Endothelial cell of hepatic sinusoid (primary cell): Measurements from ENCODE around the gene ARHGAP24.

Experiments used
- in situ Hi-C: cut with HindIII; loops from 2 replicates; pipeline ENCODE4 v1.10.0; 2017; ENCODE audit warnings: low sequenced_read_pairs

ARHGAP24 gene

DNA sequence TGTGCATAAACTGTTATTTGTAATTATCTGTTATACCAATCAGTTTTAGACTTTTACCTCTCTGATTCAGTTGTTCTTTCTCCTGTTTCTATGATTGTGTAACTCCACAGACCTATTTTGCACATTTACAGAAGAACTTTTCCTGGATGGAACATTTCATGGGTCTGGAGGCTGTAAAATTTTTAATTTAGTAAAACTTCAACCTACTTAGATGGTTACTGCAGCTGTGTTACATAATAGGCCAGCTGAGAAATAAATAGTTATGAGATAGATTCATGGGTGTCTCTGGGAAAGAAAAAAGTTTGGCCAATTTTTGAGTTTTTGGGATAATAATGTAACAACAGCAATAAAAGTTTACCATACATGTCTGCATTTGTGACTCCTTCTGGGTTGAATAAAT is 253.5 kb downstream of the ARHGAP24 start:
- in situ Hi-C loops = no loop called here

DNA sequence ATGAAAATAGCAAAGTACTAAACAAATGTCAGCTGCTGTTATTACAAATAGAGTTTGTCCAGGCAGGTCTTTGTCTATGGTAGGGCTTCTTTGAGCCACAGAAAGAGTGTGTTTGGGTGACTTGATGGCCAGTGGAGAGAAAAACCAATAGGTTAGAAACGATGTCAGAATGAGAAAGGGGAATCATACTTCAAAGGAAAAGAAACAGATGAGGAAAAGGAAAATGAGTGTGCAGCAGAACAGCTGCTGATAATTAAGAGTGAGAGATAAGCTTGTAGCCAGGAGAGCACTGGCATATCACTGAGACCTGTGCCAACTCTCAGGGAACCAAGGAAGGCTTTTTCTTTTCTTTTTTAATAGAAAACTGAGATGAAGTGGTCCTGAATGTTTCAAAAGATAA is 257.2 kb downstream of the ARHGAP24 start:
- in situ Hi-C loops = no loop called here

DNA sequence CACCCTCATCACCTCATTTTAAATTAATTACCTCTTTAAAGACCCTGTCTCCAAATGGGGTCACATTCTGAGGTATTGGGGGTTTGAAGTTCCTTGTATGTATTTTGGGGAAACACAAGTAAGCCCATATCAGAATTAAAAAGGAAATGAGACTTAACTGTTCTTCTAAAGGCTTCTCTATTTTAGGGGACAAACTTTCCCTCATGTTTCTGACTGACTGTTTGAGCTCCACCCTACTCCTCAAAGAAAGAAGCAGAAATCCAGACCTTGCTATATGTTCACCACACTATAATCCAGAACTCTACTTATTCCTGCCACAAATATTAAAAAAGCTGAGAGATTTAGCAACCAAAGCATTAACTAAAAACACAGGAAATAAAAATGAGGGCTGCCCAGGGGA is 258.8 kb downstream of the ARHGAP24 start:
- in situ Hi-C loops = no loop called here

DNA sequence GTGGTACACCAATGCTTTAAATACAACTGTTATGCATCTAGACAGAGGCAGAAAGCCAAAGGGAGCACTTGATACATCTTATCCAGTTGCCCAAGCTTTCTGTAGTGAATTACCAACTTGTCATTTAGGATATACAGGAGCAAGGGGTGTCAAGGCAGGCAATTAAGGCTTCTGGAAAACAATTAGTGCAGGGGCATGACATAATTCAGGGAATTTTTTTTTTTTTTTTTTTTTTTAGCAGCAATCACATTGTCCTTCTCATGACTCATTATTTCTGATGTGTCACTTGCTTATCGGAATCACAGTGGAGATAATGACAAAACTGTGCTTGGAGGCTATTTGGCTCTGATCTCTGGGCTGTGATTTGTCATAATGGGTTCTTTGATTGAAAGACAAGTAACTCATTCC is 259.5 kb downstream of the ARHGAP24 start:
- in situ Hi-C loops = no loop called here

DNA sequence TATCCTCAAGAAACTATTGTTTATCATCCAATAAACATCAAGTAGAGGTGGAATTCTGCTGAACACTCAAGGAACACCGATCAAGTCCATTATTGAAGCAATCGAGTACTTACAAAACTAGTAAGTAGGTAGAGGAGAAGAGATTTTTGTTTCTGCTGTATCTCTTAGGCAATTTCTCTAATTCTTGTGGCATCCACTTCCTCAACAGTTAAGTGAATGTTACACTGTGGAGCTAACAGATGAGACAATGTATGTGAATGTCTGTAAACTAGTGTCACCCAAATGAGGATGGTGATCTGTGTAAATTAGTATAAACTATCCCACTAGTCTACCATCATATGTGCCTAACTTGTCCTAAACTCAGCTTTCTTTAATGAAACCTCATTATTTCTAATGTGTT is 261.6 kb downstream of the ARHGAP24 start:
- in situ Hi-C loops = no loop called here

DNA sequence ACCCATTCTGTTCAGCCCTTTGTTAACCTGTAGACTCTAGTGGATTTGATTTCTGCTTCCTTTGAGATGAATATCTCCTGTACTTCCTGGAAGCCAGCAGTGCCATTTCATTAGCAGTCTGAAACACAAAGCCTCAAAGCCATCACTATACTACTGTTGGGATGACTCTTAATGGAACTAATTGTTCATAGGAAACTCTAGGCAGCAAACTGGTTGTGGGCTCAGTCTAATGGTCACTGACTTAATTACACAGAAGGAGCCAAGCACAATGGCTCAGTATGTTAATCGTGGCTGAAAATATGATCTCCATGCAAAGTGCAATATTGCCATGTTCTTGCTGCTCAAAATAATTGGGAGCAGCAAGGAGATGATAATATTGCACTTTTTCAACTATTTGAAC is 262.3 kb downstream of the ARHGAP24 start:
- in situ Hi-C loops = no loop called here

DNA sequence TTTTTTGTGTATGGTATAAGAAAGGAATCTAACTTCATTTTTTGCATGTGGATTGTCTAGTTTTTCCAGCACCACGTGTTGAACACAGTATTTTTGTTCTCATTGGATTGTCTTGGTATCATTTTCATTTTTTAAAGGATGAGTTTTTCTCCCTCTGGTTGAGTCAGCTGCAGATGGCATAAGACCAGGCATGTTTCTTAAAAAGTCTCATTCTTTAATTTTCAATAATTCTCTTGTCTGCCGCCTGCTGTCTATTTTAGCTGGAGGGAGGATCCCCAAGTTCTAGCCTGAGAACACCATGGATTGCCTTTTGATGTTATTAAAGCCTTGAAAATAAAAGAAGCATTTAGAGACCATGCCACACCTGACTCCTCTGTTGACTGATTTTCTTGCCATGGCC is 263.8 kb downstream of the ARHGAP24 start:
- in situ Hi-C loops = no loop called here

DNA sequence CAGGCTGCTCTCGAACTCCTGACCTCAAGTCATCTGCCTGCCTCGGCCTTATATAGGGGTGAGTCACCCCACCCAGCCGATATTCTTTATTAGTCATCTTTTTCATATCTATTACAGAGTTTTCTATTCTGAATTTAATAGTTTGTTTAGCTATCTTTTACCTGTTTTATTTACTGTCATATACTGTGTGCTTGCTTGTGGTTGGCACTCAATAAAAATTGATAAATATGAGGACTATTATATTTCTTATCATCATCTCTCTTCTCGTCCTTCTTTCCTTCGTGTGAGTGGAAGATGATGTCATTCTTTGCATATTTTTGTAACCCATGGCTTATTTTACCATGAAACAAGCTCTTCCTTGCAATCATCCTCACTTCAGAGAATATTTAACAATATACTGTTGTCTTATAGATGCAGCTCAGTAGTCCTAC is 265.5 kb downstream of the ARHGAP24 start:
- in situ Hi-C loops = loop anchor here (5.0 to 10.0 kb wide), 3 partner anchors 56 to 593 kb away; no protein-coding TSS in a partner anchor

DNA sequence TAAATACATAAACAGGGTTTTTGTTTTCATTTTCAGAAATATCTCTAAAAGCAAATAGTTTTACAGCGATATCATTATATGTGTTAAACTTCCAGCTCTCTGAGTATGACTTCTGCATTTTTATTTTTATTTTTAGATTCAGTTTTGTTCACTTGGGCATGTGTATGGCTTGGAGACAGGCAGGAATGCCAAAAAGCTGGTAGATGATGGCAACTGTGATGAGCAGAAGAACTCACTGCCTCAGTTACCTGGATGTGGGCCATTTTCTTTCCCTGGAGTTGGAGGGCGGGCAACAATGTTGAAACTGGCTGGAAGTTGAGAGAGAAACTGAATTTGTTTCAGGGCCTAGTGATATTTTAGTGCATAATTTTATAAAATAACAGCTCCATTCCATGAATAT is 266.4 kb downstream of the ARHGAP24 start:
- in situ Hi-C loops = loop anchor here (5.0 to 10.0 kb wide), 3 partner anchors 57 to 594 kb away; no protein-coding TSS in a partner anchor

DNA sequence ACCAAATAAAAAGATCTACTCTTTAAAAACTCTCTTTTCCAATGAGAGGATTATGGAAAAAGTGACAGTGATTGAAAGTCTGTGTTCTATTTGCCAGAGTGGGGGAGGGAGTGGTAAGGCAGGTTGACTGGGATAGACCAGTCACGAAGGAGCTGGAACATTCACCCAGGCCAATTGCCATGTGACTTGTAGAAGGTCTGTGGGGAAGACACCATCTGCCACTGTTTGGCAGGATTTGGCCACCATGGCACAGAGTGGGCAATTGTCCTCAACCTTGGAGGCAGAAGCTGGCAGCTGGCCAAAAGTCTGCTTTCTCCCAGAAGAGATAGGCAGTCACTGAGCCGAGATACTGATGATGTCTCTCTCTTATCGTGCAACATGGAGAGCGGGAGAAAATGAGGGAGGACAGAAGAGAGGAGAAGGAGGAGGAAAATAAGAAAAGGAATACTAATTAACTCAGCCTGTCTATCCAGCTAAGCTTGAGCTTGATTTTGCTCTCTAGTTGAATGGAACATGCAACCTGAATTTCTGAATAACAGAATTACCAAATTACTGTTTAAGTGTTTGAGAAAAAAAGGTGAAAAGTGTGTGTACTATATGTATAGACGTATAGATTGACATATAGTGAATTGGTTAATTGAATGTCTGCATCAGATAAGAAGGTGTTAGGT is 267.1 kb downstream of the ARHGAP24 start:
- in situ Hi-C loops = loop anchor here (5.0 to 10.0 kb wide), 3 partner anchors 57 to 595 kb away; no protein-coding TSS in a partner anchor

DNA sequence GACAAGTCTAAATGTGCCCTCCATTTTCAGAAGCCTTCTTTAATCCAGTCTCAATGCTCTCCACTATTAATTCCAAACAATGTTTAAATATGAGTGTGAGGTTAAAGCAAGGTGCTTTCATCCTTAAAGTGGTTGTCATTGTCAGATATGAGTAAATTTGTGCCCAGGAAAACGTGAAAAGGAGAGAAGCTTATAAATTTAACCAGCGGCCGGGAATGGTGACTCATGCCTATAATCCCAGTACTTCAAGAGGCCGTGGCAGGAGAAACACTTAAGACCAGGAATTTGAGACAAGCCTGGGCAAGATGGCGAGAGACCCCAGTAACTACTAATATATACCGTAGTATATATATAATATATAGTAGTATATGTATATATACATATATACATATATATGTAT is 270.0 kb downstream of the ARHGAP24 start:
- in situ Hi-C loops = loop anchor here (5.0 to 10.0 kb wide), 3 partner anchors 60 to 598 kb away; no protein-coding TSS in a partner anchor

DNA sequence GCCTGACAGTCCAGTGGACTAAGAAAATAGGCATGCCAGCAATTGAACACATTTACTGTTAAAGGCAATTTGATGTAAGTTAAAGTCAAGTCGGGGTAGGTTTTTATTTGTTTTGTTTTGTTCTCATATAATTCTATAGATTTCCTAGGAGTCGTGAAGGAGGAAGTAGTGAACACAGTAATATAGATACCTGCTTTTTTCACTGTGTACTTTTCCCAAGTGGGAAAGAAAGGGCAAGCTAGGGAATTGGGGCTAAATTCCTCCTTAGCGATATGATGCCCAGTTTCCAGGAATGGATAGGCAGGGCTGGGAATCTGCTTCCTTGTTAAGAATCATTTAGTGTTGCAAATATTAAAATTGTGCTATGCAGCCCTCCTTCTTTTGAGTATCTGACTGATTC is 271.0 kb downstream of the ARHGAP24 start:
- in situ Hi-C loops = loop anchor here (10.0 kb wide), 1 partner anchor 61 kb away; no protein-coding TSS in a partner anchor

DNA sequence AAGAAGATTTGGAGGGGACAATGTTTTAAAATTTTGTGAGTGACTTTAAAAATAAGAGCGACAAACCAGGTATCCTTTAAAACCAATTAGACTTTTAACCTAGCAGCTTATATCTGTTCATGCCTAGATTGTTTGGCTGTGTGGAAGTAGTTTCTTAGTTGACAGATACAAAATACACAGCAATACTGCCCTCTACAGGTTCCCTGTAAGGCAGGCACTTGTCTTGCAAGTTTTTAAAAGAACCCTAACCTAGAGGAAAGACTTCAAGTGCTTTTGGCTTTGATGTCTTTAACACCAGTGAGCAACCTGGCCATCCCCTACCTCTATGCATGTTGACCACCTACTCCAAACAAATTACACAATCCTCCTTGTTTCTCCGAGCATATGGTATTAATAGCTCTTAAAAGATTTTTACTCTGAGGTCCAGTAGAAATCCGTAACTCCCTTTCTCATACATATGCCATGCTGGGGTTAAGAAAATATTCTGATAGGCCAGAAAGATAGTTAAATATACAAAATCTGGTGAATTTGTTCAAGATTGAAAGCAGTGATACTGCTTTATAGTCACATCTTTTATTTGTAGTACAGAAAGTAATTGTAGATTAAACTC is 273.0 kb downstream of the ARHGAP24 start:
- in situ Hi-C loops = loop anchor here (10.0 kb wide), 1 partner anchor 63 kb away; no protein-coding TSS in a partner anchor

DNA sequence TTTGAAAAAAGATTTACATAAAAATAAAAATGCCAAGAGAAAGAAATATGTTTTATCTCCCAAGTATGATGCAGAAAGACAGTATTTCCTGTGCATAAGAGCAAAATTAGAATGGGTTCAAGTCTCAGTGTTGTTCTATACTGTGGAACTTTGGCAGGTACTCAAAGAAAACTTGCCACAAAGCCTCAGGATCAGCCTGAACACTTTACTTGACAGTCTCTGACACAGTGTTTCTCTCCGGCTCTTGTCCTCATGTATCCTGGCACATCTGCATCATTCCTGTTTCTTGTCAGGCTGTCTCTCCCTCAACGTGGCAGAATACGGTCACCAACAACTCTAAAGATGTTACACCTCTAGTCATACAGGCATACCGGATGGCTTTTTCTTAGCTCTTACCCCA is 273.7 kb downstream of the ARHGAP24 start:
- in situ Hi-C loops = loop anchor here (10.0 kb wide), 1 partner anchor 64 kb away; no protein-coding TSS in a partner anchor

DNA sequence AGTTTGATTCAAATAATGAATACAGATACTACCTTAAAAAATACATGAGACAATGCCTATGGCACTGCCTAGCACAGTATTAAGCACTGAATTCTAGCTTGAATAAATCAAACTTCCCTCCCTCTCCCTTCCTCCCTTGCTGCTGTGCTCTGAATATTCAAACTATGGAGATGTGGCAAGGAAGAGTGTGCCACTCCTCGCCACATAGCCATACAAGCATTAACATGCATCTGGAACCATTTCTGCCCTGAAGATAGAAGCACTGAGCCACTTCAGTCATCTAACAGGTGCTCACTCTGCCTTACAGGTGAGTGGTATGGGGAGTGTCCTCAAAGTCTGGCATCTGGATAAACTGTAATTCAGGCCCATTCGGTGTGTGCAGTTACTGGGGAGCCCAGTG is 276.9 kb downstream of the ARHGAP24 start:
- in situ Hi-C loops = no loop called here

DNA sequence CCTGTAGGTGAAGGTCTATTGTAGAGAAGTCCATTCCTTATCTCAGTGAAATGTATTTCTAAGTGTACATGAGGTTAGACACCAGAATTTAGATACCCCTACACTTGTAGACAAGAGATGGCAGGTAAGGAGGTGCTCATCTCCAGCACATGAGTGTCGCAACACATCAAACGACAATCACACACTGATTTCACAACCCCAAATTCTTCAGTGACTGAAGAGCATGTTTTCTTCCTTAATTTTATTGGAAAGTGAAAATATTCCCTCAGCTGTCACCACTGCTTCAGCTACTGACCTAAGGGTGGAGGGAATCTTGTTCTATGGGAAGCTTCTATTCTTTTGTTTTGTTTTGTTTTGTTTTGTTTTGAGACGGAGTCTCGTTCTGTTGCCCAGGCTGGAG is 280.3 kb downstream of the ARHGAP24 start:
- in situ Hi-C loops = no loop called here

DNA sequence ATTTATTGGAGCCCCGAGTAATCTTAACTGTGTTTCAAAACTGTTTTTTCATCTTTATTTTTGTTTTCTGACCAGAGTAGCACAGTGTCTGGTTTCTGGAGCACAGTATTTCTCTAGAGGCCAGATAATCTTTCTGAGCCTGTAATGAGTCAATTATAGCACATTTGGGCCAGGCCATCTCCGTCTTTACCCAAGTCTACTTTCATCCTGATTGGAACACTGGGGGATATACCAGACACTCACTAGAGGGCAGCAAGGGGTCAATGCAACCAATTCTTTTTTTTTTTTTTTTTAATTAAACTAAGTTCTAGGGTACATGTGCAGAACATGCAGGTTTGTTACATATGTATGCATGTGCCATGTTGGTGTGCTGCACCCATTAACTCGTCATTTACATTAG is 282.0 kb downstream of the ARHGAP24 start:
- in situ Hi-C loops = no loop called here

DNA sequence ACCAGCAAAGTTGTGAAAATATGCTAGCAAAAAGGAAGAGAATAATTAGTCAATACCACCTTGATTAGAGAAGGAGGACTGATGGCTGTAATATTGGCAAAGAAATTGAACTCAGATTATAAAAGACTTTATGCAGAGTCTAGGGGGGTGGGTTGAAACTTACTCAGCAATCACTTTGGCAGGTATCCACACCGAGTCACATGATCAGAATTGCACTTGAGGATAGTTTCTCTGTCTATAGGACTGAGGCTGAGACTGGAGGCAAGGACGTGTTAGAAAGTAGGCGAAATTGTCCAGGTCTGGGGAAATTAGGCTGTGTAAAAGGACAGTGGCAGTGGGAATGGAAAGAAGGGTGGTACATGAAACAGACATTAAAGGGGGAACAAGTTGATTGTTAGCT is 284.4 kb downstream of the ARHGAP24 start:
- in situ Hi-C loops = no loop called here

DNA sequence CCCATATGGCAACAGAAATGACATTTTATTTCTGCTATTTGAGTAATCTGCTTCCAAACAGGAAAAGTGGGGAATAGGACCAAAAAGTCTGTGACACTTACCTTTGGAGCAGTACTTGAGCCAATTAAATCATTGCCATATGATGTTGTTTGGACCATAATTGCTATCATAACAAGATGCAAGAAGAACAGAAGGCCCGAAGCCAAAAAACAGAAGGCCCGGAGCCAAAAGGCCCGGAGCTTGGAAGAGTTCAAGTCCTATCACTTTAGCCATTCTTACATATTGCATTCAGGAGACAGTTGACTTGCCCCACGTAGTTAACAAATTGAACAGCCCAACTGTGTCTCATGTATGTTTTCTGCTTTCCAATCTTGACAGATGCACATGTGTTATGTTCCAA is 285.6 kb downstream of the ARHGAP24 start:
- in situ Hi-C loops = no loop called here

DNA sequence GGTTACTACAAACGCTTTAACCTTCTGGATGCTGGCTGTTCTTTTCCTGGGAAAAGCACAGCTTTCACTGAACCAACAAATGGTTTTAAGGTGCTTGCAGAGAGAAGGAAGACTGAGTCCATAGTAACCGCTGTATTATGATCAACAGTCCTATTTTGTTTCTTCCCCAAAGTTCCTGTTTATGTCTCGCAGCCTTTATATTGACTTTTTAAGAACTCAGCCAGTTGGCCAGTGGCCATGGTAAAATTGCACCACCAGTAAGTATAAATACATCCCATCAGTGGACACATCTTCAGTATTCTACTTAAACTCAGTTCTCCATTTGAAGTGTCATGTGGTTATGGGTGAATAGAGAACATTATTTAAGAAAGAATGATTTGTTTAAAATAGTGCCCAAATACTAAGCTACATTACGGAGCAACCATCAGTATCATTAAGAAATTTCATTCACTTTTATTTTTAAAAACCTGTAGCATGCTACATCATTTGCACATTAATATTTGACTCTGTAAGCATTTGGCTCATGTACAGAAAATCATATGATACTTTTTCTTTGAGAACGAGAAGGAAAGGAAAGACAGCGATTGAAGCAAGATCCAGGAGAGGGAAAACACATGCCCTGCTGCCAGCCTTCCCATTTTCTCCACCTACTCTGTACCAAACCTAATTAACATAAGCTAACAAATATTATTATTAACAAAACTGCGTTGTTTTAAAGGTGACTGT is 287.0 kb downstream of the ARHGAP24 start:
- in situ Hi-C loops = no loop called here

DNA sequence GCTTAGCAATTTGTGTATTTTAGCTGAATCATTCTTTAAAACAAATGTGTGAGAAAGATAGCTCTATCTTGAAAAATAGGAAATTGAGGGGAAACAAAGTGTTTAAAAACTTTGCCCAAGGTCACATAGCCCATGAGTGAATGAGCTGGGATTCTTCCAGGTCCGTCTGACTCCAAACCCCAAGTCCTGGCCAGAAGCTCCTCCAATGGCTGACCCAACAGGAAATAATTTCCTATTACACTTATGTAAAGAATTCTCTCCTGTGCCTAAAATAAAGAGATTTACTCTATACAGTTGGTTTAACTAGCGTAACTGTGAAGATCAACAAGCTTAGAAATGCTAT is 287.6 kb downstream of the ARHGAP24 start:
- in situ Hi-C loops = no loop called here

DNA sequence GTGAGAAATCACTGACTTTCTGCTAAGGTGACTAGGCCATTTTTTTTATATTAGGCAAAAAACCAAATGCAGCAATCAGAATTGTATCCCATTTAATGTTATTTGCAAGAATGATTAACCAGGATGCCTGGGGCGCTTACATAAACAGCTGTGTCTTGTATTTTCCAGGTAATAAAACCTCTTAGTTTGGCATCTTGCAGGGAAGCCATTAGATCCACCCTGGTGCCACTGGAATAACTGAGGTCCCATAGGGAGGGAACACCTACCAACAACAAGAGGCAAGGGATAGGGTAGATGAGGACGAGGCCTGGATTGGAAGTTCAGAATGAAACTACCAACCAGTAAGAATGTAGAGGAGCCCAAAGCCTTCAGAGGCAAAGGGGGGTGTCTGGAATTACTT is 288.3 kb downstream of the ARHGAP24 start:
- in situ Hi-C loops = no loop called here
